GM12874 (cell line): ENCODE data around the gene ANXA2.

Experiments
- TF ChIP-seq, protein P1 (sequence below): IDR thresholded peaks from 2 replicates; pipeline ENCODE4 v1.5.1; 2011; ENCODE audit warnings: low read depth, mild to moderate bottlenecking, control low read depth, low read length, moderate library complexity; ENCODE audit not compliant: insufficient read depth

ANXA2 gene

DNA sequence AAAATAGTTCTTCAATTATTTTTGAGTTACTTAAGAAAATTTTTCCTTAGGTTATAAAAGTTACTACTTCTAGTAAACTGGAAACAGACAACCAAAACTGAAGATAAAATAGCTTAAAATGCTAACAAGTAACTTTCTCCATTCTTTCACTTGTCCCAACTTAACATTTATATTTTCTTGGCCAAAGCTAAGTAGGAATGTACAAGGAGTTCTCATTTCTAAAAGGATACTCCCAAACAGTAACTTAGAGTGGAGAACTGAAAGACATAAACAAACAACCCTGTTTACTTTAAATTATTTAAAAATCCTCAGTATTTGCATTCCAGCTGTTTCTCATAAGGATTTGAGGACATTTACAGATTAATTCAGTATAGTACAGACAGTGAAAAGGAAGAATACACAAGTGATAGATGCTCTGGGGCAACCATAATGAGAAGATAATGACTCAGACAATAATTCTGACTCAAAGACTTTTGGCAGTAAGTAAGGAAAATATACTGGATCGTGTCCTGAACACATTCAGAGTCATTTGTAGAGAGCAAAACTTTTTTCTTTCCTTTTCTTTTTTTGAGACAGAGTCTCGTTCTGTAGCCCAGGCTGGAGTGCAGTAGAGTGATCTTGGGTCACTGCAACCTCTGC lies 29.2 kb upstream of the ANXA2 start:
- TF ChIP-seq, protein P1, sequence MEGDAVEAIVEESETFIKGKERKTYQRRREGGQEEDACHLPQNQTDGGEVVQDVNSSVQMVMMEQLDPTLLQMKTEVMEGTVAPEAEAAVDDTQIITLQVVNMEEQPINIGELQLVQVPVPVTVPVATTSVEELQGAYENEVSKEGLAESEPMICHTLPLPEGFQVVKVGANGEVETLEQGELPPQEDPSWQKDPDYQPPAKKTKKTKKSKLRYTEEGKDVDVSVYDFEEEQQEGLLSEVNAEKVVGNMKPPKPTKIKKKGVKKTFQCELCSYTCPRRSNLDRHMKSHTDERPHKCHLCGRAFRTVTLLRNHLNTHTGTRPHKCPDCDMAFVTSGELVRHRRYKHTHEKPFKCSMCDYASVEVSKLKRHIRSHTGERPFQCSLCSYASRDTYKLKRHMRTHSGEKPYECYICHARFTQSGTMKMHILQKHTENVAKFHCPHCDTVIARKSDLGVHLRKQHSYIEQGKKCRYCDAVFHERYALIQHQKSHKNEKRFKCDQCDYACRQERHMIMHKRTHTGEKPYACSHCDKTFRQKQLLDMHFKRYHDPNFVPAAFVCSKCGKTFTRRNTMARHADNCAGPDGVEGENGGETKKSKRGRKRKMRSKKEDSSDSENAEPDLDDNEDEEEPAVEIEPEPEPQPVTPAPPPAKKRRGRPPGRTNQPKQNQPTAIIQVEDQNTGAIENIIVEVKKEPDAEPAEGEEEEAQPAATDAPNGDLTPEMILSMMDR, result no peak

DNA sequence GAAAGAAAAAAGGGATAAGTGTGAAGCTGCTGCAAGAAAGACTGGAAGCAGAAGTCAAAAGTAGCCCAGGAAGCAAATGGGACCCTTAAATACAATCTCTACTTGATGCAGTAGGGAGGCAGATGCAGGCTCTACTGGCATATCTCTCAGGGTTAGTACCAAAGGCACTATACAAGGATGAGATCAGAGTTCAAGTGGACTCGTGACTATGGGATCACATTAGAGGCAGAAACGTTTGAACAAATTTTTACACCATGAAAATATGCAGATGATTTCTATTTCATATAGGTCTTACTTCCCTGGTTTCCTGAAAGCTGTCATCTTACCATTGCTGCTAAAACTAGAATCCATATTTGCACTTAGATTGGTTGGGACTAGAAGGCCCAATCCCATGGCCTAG lies 27.7 kb upstream of the ANXA2 start:
- TF ChIP-seq, protein P1, result no peak

DNA sequence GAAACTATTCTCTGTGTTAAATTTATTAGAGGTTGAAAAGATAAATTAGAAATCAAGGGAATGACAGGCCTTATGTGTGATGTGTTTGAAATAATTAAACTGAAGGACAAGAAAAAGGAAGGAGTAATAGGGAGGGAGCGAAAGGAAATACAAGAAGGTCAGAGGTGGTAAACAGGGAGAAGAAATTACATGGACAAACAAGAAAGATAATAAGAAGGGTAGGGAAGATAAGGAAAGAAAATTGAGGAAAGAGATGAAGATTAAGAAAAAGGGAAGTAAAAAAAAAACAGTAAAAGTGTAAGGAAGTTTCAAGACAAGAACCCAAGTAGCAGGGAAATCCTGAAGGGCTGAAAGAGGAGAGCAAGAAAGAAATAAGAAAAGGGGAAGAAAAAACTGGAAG lies 26.2 kb upstream of the ANXA2 start:
- TF ChIP-seq, protein P1, result no peak

DNA sequence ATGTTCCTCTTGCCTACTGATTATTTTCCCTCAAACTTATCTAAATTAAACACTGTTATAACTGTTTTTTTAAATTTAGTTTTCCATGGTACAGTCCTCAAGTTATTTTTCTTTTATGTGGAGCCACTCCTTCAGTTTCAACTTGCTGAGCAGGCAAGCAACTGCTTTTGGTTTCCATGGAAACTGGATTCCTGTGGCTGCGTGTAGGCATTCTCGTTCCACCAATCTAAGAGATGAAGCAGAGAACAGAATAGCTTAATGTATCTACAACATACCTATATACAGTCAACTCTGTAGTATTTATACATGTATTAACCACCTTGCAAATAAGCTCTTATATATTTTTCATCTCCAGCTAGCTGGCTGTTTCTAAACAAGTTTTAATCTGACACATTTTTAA lies 25.8 kb upstream of the ANXA2 start:
- TF ChIP-seq, protein P1, result no peak

DNA sequence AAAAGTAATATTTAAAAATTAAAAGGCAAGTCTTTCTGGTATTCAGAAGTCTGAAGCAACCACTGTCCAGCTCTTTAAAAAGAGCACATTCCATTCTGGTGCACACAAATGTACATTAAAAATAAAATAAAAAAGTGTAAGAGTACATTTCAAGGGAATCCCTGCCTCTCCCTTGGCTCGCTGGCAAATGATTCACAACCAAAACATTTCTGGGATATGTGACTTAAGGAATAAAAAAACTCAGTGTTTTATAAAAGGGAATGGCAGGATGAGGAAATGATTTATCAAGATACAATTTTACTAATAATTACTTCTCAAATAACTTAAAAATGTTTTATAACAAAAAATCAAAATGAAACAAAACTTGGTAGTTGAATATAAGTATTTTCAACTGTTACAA lies 23.8 kb upstream of the ANXA2 start:
- TF ChIP-seq, protein P1, result no peak

DNA sequence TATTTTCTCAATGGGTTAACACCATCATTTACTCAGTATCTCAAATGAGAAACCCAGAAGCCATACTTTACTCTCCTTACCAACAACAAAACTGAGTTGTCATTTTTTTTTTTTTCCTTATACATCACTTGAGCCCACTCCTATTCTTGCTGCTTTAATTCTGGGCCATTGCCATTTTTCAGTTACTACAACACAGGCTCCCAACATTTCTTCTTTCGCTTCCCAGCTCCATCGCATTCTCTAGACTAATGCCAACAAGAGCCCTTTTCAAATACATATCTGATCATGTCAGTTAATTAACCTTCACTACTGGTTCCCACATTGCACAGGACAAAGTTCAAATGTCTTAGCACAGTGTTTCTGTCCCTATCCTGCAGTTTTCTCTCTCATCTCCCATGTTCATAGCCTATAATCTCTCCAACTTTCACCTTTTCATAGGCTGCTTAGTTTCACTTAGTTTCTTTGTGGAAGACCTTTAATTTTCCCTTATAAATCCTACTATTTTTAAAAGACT lies 22.5 kb upstream of the ANXA2 start:
- TF ChIP-seq, protein P1, result no peak

DNA sequence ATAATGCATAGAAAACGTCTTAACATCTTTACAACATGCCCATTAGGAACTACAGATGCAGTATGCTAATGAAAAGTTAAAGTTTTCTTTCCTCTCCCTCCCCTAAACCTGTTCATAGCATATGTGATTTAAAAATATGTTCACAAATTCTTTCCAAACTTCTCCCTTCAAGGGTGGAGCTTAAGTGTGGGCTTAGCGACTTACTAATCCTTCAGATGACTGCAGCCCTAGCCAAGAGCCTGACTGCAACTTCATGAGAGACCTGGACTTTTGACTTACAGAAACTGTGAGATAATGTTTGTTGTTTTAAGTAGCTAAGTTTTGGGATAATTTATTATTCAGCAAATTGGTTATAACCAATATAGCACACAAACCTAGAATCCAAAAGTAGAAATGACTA lies 22.0 kb upstream of the ANXA2 start:
- TF ChIP-seq, protein P1, result no peak

DNA sequence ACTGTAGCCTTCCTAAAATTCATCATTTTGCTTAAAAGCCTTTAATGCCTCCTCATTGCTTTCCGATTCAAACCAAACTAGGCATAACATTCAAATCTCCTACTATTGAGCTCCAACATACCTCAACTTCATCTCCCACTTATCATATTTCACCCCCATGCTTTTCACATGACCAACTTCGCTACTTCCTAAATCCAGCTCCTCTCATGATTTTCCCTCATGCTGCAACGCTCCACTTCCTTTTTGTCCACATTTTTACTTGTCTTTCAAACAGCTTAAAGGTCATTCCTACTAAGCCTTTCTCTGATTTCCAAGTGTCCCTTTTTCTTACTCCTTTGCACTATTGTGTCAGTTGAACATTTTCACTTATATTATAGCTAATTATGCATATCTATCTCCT lies 20.3 kb upstream of the ANXA2 start:
- TF ChIP-seq, protein P1, result no peak
